ENCODE data around the gene ITGA2. TPM values are rescaled to one million over a fixed set of nuclear protein-coding genes. Genes with fewer than 3 reads are reported as not detected.

The ITGA2 gene
- total RNA-seq, 4 donors from 2014 or later: 5.0 to 22.5 (median 17.4) TPM

GRCh38 chr5:53022930-53023511 is 33.9 kb downstream of the ITGA2 start:
- Histone ChIP-seq H3K27ac (peak overlapping the region in 2 of 4 donors; percentile 44 to 66), H3K36me3 (no peaks in the 10 kb centered on the region), H3K4me3 (no peak overlapping the region), H3K27me3 (no peaks in the 10 kb centered on the region), H3K4me1 (peaks cover 0 to 11% (median 0%) of the 10 kb centered on the region in 4 donors), H3K9me3 (no peaks in the 10 kb centered on the region)
- TF ChIP-seq POLR2A (IDR thresholded peaks at IDR 0.05): no peak
- no peak for TF ChIP-seq CTCF (IDR thresholded peaks at IDR 0.05)
- peak in 1 of 3 donors; percentile 65 for DNase-seq

GRCh38 chr5:53023969-53024368 is 34.8 kb downstream of the ITGA2 start:
- DNase-seq: no peak
- Histone ChIP-seq H3K27ac (peak overlapping the region in 2 of 4 donors; percentile 6 to 24), H3K4me3 (no peak overlapping the region), H3K36me3 (no peaks in the 10 kb centered on the region), H3K9me3 (no peaks in the 10 kb centered on the region), H3K27me3 (no peaks in the 10 kb centered on the region), H3K4me1 (peaks cover 0 to 11% (median 0%) of the 10 kb centered on the region in 4 donors)
- TF ChIP-seq POLR2A (IDR thresholded peaks at IDR 0.05): no peak
- TF ChIP-seq CTCF (IDR thresholded peaks at IDR 0.05): no peak

- peak overlapping the region in 1 of 4 donors; percentile 24 for H3K27ac ChIP-seq
- DNase-seq: no peak
- H3K4me3 ChIP-seq: no peak overlapping the region
- H3K36me3 ChIP-seq: no peaks in the 10 kb centered on the region
- peaks cover 0 to 11% (median 0%) of the 10 kb centered on the region in 4 donors for H3K4me1 ChIP-seq
- H3K9me3 ChIP-seq: no peaks in the 10 kb centered on the region
- no peaks in the 10 kb centered on the region for H3K27me3 ChIP-seq
- TF ChIP-seq CTCF (IDR thresholded peaks at IDR 0.05): no peak
- no peak for TF ChIP-seq POLR2A (IDR thresholded peaks at IDR 0.05)
Observed at GRCh38 chr5:53024535-53024934, 35.4 kb downstream of the ITGA2 start.

GRCh38 chr5:53025487-53025886 is 36.3 kb downstream of the ITGA2 start:
- Histone ChIP-seq H3K9me3 (no peaks in the 10 kb centered on the region), H3K27me3 (no peaks in the 10 kb centered on the region)

GRCh38 chr5:53027913-53028312 is 38.8 kb downstream of the ITGA2 start:
- no peak overlapping the region for H3K4me3 ChIP-seq
- H3K4me1 ChIP-seq: peaks cover 0 to 26% (median 0%) of the 10 kb centered on the region in 4 donors
- DNase-seq: no peak
- H3K9me3 ChIP-seq: no peaks in the 10 kb centered on the region
- no peaks in the 10 kb centered on the region for H3K27me3 ChIP-seq
- H3K27ac ChIP-seq: no peak overlapping the region
- H3K36me3 ChIP-seq: no peaks in the 10 kb centered on the region
- no peak for TF ChIP-seq CTCF (IDR thresholded peaks at IDR 0.05)
- no peak for TF ChIP-seq POLR2A (IDR thresholded peaks at IDR 0.05)

More at GRCh38 chr5:53025487-53025886, 36.3 kb downstream of the ITGA2 start:
- no peak overlapping the region for H3K27ac ChIP-seq
- peaks cover 0 to 16% (median 0%) of the 10 kb centered on the region in 4 donors for H3K4me1 ChIP-seq
- H3K36me3 ChIP-seq: no peaks in the 10 kb centered on the region
- DNase-seq: no peak
- H3K4me3 ChIP-seq: no peak overlapping the region
- TF ChIP-seq POLR2A (IDR thresholded peaks at IDR 0.05) (no peak), CTCF (IDR thresholded peaks at IDR 0.05) (no peak)

Measured in Peyer's patch (tissue), 4 donors.